HG02798 (cell line): Measurements from ENCODE around the gene FADS2.

Source experiments
- ATAC-seq: cut with Tn5 transposase; IDR thresholded peaks from one replicate; pipeline ENCODE4 v1.9.1; 2021; ENCODE audit warnings: mild to moderate bottlenecking; ENCODE audit not compliant: unreplicated experiment, poor library complexity

Gene FADS2

GRCh38 chr11:61900251-61900650 lies 72.2 kb downstream of the FADS2 start:
- ATAC-seq = no peak

GRCh38 chr11:61901397-61901796 lies 73.3 kb downstream of the FADS2 start:
- no peak for ATAC-seq

- ATAC-seq = no peak
Observed at GRCh38 chr11:61902313-61902712, 74.2 kb downstream of the FADS2 start.

- ATAC-seq = no peak
Observed at GRCh38 chr11:61903845-61904244, 75.7 kb downstream of the FADS2 start.

DNA sequence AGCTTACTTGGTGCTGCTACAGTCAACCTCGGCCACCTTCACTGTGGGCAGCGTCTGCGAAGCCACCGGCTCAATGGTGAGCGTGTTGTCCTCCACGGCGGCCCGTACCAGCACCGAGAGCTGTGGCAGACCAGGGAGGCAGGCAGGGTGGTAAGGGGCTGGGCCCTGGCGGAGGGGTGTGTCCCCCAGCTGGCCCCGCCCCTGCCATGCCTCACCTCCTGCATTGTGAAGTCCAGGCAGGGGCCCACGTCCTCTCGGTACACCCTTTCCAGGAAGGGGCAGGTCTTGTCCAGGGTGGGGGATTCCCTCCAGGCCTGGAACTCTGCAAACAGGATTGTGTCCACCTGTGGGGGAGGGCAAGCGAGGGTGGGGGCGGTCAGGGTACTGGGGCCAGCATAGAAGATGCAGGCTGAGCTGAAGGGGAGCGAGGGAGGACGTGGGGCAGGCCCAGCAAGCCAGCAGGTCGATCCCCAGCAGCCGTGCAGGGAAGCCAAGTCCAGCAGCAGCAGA lies 76.5 kb downstream of the FADS2 start:
- ATAC-seq = no peak

DNA sequence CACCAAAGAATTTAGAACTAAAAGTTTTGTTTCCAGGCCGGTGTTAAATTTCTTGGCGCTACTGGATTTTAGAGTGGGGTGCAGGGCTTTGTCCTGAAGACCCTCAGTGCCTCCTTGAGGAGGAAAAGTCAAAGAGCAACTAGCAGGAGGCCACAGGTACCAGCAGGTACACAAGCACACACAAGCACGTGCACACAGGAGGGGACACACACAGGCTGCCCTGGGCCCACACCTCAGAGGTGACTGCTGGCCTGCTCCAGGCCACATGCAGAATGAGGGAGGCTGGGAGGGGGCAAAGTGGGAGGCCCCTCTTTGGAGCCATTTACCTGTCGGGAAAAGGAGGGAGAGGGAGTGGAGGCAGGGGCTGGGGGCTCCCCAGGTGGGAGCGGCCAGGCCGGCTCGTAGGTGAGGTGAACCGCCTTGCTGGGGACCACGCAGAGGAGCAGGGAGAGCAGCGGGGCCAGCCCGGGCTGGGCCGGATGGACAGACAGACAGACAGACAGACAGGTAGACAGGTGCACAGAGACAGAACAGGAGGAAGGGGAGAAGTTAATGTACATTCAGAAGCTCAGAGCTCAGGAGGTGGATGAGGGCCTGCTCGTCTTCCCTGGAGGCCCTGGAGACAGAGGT lies 77.1 kb downstream of the FADS2 start:
- no peak for ATAC-seq

DNA sequence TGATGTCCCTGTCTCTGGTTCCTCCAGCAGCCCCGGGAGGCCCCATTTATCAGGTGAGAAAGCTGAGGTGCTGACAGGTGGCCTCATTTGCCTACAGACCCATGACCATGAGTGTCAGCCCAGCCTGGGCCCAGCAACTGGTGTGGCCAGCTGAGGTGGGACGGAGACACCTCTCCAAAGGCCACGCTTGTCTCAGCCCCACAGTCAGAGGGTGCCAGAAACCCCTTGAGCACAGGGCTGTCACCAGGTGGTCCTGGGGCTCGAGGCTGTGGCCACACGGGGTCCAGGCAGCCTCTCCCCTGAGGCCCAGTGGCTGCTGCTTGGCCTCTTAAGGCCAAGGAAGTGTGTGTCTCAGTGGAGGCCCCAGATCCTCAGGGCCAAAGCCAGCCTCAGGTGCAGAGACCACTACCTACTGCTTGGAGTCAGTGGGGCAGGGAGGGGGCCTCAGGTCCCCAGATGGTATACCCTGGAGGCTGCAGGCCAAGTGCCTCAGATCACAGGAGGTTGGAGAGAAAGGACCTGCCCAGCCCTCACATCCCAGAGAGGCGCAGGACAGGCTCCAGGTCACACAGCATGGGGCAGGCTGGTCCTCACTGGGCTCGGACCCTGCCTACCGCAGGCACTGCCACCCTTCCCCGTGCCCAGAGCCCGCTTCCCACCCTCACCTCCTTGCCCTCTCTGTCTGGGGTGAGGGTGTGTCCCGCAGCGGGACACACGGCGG lies 77.9 kb downstream of the FADS2 start:
- ATAC-seq = no peak

DNA sequence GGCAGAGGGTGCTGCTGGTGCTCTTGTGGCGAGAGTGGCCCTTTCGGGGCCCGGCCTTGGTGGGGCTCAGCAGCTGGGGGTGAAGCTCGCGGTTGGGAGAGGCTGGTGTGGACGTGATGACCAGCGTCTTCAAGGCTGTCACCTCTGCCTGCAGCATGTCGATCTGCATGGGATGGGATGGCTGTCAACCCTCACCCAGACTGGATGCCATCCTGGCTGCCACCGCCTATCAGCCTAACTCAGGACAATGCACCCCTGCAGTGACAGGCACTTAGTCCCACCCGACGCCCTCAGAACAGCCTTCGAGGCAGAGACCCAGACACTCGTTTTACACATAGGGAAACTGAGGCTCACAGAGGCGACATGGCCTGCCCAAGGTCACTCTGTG lies 78.4 kb downstream of the FADS2 start:
- no peak for ATAC-seq

DNA sequence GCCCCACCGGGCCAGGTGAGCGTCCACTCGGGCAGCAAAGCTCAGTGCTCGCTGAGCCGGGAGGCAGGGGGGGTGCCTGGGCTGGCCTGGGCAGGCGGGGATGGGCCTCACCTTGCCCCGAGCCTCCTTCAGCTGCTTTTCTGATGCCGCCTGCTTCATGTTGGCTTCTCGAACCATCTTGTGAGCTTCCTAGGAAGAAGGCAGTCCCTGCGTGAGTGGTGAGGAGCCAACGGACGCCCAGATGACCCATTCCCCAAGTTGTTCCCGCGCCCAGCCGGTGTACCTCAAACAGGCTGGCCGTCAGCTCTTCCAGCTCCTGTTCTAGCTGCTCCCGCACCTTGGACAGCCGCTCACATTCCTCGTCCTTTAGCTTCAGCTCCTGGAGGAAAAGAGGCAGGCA lies 79.2 kb downstream of the FADS2 start:
- no peak for ATAC-seq

DNA sequence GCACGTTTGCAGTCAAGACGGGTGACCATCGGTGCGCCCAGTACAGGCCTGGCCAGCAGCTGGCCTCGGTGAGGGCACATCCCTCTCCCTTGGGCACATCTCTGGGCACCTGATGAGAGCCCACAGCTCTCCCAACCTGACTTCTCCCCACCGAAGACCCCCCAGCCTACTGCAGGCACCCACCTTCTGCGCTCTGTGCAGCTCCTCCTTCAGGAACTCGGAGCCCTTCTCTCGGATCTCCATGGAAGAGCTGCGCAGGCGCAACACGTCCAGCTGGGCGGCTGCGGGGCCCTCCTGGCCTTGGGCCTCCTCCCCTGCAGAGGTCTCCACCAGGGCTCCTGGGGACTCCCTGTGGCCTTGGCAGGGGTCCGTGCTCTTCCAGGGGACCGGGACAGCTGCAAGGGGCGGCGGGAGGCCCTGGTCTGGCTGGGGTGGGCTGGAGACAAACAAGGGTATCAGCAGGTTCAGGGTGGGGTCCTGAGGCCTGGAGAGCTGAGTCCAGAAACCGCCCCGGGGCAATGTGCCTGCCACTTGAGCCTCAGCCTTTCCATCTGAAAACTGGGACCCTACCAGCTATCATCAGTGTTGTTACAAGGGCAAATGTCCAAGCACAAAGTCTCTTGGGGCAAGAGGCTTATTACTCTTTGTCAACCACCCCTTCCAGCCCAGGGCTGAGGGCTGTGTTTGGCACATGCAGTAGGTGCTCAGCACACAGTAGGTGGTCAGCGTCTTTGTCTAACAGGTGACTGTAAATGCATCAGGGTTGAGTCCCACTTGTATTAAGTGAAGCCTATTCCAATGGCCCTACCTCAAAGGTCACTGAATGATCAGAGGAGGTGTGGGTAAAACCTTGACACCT lies 80.0 kb downstream of the FADS2 start:
- ATAC-seq = no peak

- ATAC-seq = no peak
Observed at GRCh38 chr11:61908730-61909316, 80.7 kb downstream of the FADS2 start.

GRCh38 chr11:61910187-61911127 lies 82.4 kb downstream of the FADS2 start:
- no peak for ATAC-seq

GRCh38 chr11:61911128-61911700 lies 83.1 kb downstream of the FADS2 start:
- ATAC-seq = no peak

- no peak for ATAC-seq
Observed at GRCh38 chr11:61911701-61912529, 83.8 kb downstream of the FADS2 start.

- ATAC-seq = no peak
Observed at GRCh38 chr11:61912530-61912898, 84.4 kb downstream of the FADS2 start.

DNA sequence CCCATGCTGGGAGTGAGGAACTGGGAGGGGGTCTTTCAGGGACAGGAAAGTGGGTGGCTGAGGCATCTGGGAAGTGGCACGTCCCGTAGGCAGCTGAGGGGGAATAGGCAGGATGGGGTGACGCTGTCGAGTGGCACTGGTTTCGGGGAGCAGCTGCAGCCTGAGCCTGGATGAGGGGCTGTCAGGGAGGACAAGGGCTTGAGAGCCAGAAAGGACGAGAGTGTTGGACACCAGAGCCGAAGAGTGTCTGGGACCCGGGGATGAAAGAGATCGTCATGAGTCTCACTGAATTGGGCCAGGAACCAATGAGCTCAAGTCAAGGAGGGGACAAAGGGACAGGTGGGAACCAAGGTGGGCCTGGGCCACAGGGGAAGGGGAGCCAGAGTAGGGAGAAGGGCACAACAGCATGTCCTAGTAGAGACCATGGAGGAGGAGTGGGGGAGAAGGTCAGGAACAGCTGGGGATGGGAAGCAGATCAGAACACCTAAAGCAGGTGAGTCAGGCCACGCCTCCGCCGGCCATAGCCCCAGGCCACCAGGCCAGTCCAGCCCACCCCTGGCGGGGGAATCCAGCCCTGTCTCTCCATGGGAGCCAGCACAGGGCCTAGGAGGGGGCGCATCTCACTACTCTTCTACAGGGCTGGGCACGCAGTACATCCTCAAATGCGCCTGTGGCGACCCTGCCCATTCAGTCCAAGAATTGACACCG lies 85.0 kb downstream of the FADS2 start:
- ATAC-seq = no peak

GRCh38 chr11:61913699-61914395 lies 85.7 kb downstream of the FADS2 start:
- no peak for ATAC-seq
